SK-N-SH (cell line): ENCODE data around the gene RAD23B.

Source experiments
- CTCF ChIP-seq: fragments of 200-600 bp; sonication (generic); IDR thresholded peaks from 2 replicates; pipeline ENCODE4 v1.6.1; 2017; ENCODE audit warnings: antibody characterized with exemption, mild to moderate bottlenecking, moderate library complexity
- MAX ChIP-seq: IDR thresholded peaks from 2 replicates; pipeline ENCODE4 v1.4.0; 2012; ENCODE audit warnings: low read depth
- NRF1 ChIP-seq: IDR thresholded peaks from 2 replicates; pipeline ENCODE4 v1.6.1; 2012; ENCODE audit warnings: low read depth, mild to moderate bottlenecking, low read length
- POLR2AphosphoS5 ChIP-seq: IDR thresholded peaks from 2 replicates; pipeline ENCODE4 v1.6.1; 2012; ENCODE audit warnings: low read depth, low read length
- USF2 ChIP-seq: fragments of 150-350 bp; IDR thresholded peaks from 2 replicates; pipeline ENCODE4 v1.6.1; 2017; ENCODE audit warnings: antibody characterized with exemption, low read length, low read depth, borderline replicate concordance
- YY1 ChIP-seq: IDR thresholded peaks from 2 replicates; pipeline ENCODE4 v1.4.0; 2012; ENCODE audit warnings: low read depth, mild to moderate bottlenecking

GRCh38 chr9:107288701-107289100 lies 5.6 kb downstream of the RAD23B start:
- TF ChIP-seq USF2 = no peak
- TF ChIP-seq POLR2AphosphoS5 = no peak
- no peak for TF ChIP-seq CTCF
- no peak for TF ChIP-seq MAX
- no peak for TF ChIP-seq NRF1
- TF ChIP-seq YY1 = no peak
